Loucy (cell line): ENCODE measurements around the gene CLDN11.

Source experiments
- H2AFZ ChIP-seq: fragments of 200-600 bp; sonication (generic); 2 replicates; pipeline ENCODE4 v1.6.0; 2016; ENCODE audit warnings: antibody characterized with exemption, mild to moderate bottlenecking, low read length, moderate library complexity
- H3F3A ChIP-seq: fragments of 200-600 bp; 2 replicates; pipeline ENCODE4 v1.6.0; 2016; ENCODE audit warnings: antibody characterized with exemption, low read depth, mild to moderate bottlenecking
- H3K27me3 ChIP-seq: fragments of 200-600 bp; sonication (generic); 2 replicates; pipeline ENCODE4 v1.6.1; 2014; ENCODE audit warnings: low read length, mild to moderate bottlenecking; ENCODE audit not compliant: insufficient read depth, poor library complexity, severe bottlenecking
- H3K36me3 ChIP-seq: fragments of 200-600 bp; sonication (generic); 2 replicates; pipeline ENCODE4 v1.6.1; 2016; ENCODE audit warnings: low read length; ENCODE audit not compliant: insufficient read depth
- H3K4me1 ChIP-seq: fragments of 200-600 bp; sonication (generic); 2 replicates; pipeline ENCODE4 v1.5.1; 2014; ENCODE audit warnings: low read length, mild to moderate bottlenecking; ENCODE audit not compliant: insufficient read depth, poor library complexity, severe bottlenecking
- H3K4me2 ChIP-seq: fragments of 200-600 bp; sonication (generic); 2 replicates; pipeline ENCODE4 v1.6.0; 2014; ENCODE audit warnings: antibody characterized with exemption, low read length, low read depth, mild to moderate bottlenecking; ENCODE audit not compliant: poor library complexity, severe bottlenecking
- H3K4me3 ChIP-seq: fragments of 200-600 bp; sonication (generic); 2 replicates; pipeline ENCODE4 v1.5.1; 2014; ENCODE audit warnings: low read length, mild to moderate bottlenecking, mixed read lengths; ENCODE audit not compliant: poor library complexity, severe bottlenecking
- H3K79me2 ChIP-seq: fragments of 200-600 bp; sonication (generic); 2 replicates; pipeline ENCODE4 v1.6.1; 2014; ENCODE audit warnings: low read length; ENCODE audit not compliant: insufficient read depth
- H3K9ac ChIP-seq: fragments of 200-600 bp; sonication (generic); 2 replicates; pipeline ENCODE4 v1.6.0; 2014; ENCODE audit warnings: mild to moderate bottlenecking, low read depth, low read length, moderate library complexity; ENCODE audit not compliant: poor library complexity, severe bottlenecking
- H3K9me2 ChIP-seq: fragments of 200-600 bp; sonication (generic); replicated peaks from 2 replicates; pipeline ENCODE4 v1.6.1; 2016; ENCODE audit warnings: low read depth, low read length, mixed read lengths
- H3K9me3 ChIP-seq: fragments of 200-600 bp; sonication (generic); 2 replicates; pipeline ENCODE4 v1.6.1; 2014; ENCODE audit warnings: mild to moderate bottlenecking, antibody characterized with exemption, low read length, low read depth; ENCODE audit not compliant: insufficient read depth
- H4K20me1 ChIP-seq: fragments of 200-600 bp; sonication (generic); 2 replicates; pipeline ENCODE4 v1.6.0; 2014; ENCODE audit warnings: antibody characterized with exemption, low read length, mild to moderate bottlenecking; ENCODE audit not compliant: insufficient read depth, poor library complexity, severe bottlenecking
- CTCF ChIP-seq: fragments of 200-600 bp; sonication (generic); conservative IDR thresholded peaks from 2 replicates; pipeline ENCODE4 v1.5.1; 2014; ENCODE audit warnings: mild to moderate bottlenecking, antibody characterized with exemption, low read length
- EZH2phosphoT487 ChIP-seq: fragments of 200-600 bp; IDR thresholded peaks from 2 replicates; pipeline ENCODE4 v1.6.1; 2018; ENCODE audit warnings: antibody characterized with exemption, mild to moderate bottlenecking, moderate library complexity, borderline replicate concordance

CLDN11 gene

GRCh38 chr3:170482199-170482598 lies 63.5 kb downstream of the CLDN11 start:
- Histone ChIP-seq H4K20me1 (no peaks in the 10 kb centered on the region), H3K4me3 (no peak overlapping the region), H3K4me2 (no peak overlapping the region)

GRCh38 chr3:170483485-170484262 lies 65.0 kb downstream of the CLDN11 start:
- H3K27me3 ChIP-seq = no peaks in the 10 kb centered on the region
- no peaks in the 10 kb centered on the region for H3K36me3 ChIP-seq
- H3K4me1 ChIP-seq = no peaks in the 10 kb centered on the region
- H3K9me3 ChIP-seq = no peaks in the 10 kb centered on the region
- TF ChIP-seq EZH2phosphoT487 (no peak), CTCF (peak; percentile 51)
- H3K4me3 ChIP-seq = no peak overlapping the region
- H3F3A ChIP-seq = no peaks in the 10 kb centered on the region
- H3K9me2 ChIP-seq = no peaks in the 10 kb centered on the region
- H3K79me2 ChIP-seq = no peaks in the 10 kb centered on the region
- H4K20me1 ChIP-seq = no peaks in the 10 kb centered on the region
- H3K9ac ChIP-seq = no peak overlapping the region
- H3K4me2 ChIP-seq = no peak overlapping the region
- no peak overlapping the region for H2AFZ ChIP-seq

More at GRCh38 chr3:170482199-170482598, 63.5 kb downstream of the CLDN11 start:
- H3K9me3 ChIP-seq = no peaks in the 10 kb centered on the region
- no peaks in the 10 kb centered on the region for H3K79me2 ChIP-seq
- TF ChIP-seq CTCF (no peak), EZH2phosphoT487 (no peak)
- no peaks in the 10 kb centered on the region for H3F3A ChIP-seq
- no peak overlapping the region for H2AFZ ChIP-seq
- no peaks in the 10 kb centered on the region for H3K27me3 ChIP-seq
- H3K36me3 ChIP-seq = no peaks in the 10 kb centered on the region
- H3K4me1 ChIP-seq = no peaks in the 10 kb centered on the region
- no peaks in the 10 kb centered on the region for H3K9me2 ChIP-seq
- H3K9ac ChIP-seq = no peak overlapping the region
